Ovary (tissue), 9 donors: ENCODE measurements around the gene MED15. TPM values are rescaled to one million over a fixed set of nuclear protein-coding genes. Genes with fewer than 3 reads are reported as not detected.

Experiments
- DNase-seq, 5 donors: peaks; one replicate each; pipeline ENCODE4 v3.0.0-alpha.2; 2019 to 2020
- H3K27ac ChIP-seq, 2 donors: fragments of 200-600 bp; one replicate each; pipeline versions ENCODE4 v1.5.1 to v1.8.0; 2019 to 2022
- H3K27me3 ChIP-seq: fragments of 200-600 bp; one replicate; pipeline ENCODE4 v1.8.0; 2022
- H3K36me3 ChIP-seq: fragments of 200-600 bp; sonication (generic); one replicate; pipeline ENCODE4 v1.5.1; 2019
- H3K4me1 ChIP-seq: one replicate; pipeline ENCODE4 v1.8.1; 2013; ENCODE audit warnings: mild to moderate bottlenecking, moderate library complexity; ENCODE audit not compliant: insufficient read depth
- H3K4me3 ChIP-seq: fragments of 200-600 bp; sonication (generic); one replicate; pipeline ENCODE4 v1.5.1; 2017
- H3K9me3 ChIP-seq, 2 donors: fragments of 200-600 bp in 1 of 2; sonication (generic) in 1 of 2; one replicate each; pipeline versions ENCODE4 v1.5.1 to v1.8.1; 2013 to 2019; ENCODE audit warnings: mild to moderate bottlenecking in 1 of 2, moderate library complexity in 1 of 2
- EP300 ChIP-seq: sonication (generic); formaldehyde crosslinking; IDR thresholded peaks from one replicate; pipeline ENCODE4 v1.6.1; 2017; ENCODE audit warnings: antibody characterized with exemption
- POLR2A ChIP-seq: fragments of 450-650 bp; IDR thresholded peaks from one replicate; pipeline ENCODE4 v1.6.1; 2017; ENCODE audit warnings: antibody characterized with exemption, mild to moderate bottlenecking, moderate library complexity
- WGBS, 3 donors: extraction: QIAGEN DNeasy Blood & Tissue Kit in 1 of 3; methylation state at CpG; one replicate each; pipeline versions ENCODE4 v1.1.5 to v1.1.7; 2013 to 2017; 5-methylcytosine and 5-hydroxymethylcytosine counted together
- intact Hi-C, 4 donors: fragments of 100-400 bp; cut with DNase I; formaldehyde crosslinking; loops; one replicate each; pipeline versions ENCODE4 v1.11.0 to v1.15.1; 2022 to 2023
- polyA plus RNA-seq, 2 donors: library from polyadenylated mRNA; stranded (reverse); fragments of 200-250 nt in 1 of 2; fragments of 350-450 nt in 1 of 2; fragmentation: Illumina TruSeq in 1 of 2; extraction: RNeasy Lipid Tissue Mini Kit (QIAGEN cat#74804) in 1 of 2; gene quantifications; one replicate each; pipeline ENCODE4 v1.2.3, GENCODE V29; 2013 to 2014
- total RNA-seq, 7 donors: library from RNA; depleted of rRNA in 2 of 7; stranded (reverse); fragments of >200 nt in 2 of 7; fragmentation: NEBNext Ultra II Directional in 3 of 7; extraction: Animal tissue kit (Norgen Biotek cat#: 25700) in 3 of 7; gene quantifications; one replicate each; pipeline versions ENCODE4 v1.1.0 to v1.2.4, GENCODE V29; 2016 to 2023
- TF ChIP-seq, protein P1 (sequence below), 3 donors: fragments of 450-650 bp in 2 of 3; fragments of 200-600 bp in 1 of 3; IDR thresholded peaks; one replicate each; pipeline versions ENCODE4 v1.5.1 to v1.8.0; 2016 to 2022; ENCODE audit warnings: antibody characterized with exemption in 3 of 3, mild to moderate bottlenecking in 1 of 3
- donor health status: DM: no; HTN: no; CAD: no; lungs with moderate emphysema.
- donor health status: DM: no; HTN: no; CAD: no.
- donor health status: Bipolar disorder and iron deficiency.
- donor health status: DM: yes; HTN: yes; CAD: no.
- donor health status: DM: no; HTN: no; CAD: no.
- donor health status: DM: yes; HTN: yes; CAD: no.

The MED15 gene
- total and polyA plus RNA-seq, 9 donors = 21.9 to 79.3 (median 68.3) TPM

DNA sequence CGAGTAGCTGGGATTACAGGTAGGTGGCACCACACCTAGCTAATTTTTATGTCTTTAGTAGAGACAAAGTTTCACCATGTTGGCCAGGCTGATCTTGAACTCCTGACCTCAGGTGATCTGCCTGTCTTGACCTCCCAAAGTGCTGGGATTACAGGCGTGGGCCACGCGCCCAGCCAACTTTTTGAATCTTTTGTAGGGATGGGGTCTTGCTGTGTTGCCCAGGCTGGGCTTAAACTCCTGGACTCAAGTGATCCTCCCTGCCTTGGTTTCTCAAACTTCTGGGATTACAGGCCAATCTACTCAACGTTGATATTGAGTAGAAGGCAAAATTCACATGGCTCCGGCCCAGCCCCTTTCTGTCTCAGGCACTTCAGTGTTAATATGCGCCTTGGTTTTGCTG is 93.9 kb downstream of the MED15 start:
- TF ChIP-seq, protein P1, sequence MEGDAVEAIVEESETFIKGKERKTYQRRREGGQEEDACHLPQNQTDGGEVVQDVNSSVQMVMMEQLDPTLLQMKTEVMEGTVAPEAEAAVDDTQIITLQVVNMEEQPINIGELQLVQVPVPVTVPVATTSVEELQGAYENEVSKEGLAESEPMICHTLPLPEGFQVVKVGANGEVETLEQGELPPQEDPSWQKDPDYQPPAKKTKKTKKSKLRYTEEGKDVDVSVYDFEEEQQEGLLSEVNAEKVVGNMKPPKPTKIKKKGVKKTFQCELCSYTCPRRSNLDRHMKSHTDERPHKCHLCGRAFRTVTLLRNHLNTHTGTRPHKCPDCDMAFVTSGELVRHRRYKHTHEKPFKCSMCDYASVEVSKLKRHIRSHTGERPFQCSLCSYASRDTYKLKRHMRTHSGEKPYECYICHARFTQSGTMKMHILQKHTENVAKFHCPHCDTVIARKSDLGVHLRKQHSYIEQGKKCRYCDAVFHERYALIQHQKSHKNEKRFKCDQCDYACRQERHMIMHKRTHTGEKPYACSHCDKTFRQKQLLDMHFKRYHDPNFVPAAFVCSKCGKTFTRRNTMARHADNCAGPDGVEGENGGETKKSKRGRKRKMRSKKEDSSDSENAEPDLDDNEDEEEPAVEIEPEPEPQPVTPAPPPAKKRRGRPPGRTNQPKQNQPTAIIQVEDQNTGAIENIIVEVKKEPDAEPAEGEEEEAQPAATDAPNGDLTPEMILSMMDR (IDR thresholded peaks at IDR 0.05) = no peak
- WGBS, 3 donors = 80 to 88% (median 86%) methylated on average over 7 of the region's 7 CpGs
- no peak for DNase-seq
- no peaks in the 10 kb centered on the region for H3K36me3 ChIP-seq
- no peaks in the 10 kb centered on the region for H3K9me3 ChIP-seq
- no peaks in the 10 kb centered on the region for H3K4me1 ChIP-seq
- no peak overlapping the region for H3K27ac ChIP-seq
- no peaks in the 10 kb centered on the region for H3K27me3 ChIP-seq
- intact Hi-C loops = no loop called here
- H3K4me3 ChIP-seq = no peak overlapping the region

DNA sequence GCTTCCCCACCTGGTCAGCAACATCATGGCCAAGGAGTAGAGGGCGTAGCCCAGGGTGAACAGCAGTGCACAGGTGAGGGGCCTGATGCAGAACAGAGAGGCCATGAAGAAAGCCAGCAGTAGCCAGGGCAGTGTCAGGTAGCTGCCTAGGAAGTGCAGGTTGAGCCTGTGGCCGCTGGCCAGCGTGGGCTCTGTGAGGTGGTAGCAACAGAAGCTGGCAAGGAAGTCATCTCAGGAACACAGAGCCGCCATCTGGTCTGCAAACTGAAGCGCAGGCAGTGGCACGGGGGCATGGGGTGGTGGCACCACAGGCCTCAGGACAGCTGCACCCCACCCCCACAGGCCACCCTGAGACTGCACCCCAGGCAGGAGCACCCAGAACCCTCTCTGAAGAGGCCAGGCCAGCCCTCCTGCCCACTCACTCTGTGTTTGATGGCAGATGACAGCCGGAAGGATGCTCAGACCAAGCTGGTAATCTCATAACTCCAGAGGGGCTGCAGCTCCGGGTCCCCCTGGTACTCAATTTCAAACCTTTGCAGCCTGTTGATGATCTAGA is 95.3 kb downstream of the MED15 start:
- intact Hi-C loops = no loop called here
- TF ChIP-seq EP300 (no peak), POLR2A (no peak)
- TF ChIP-seq, protein P1 (IDR thresholded peaks at IDR 0.05) = no peak
- Histone ChIP-seq H3K4me3 (no peak overlapping the region), H3K36me3 (no peaks in the 10 kb centered on the region), H3K27ac (no peak overlapping the region), H3K4me1 (no peaks in the 10 kb centered on the region), H3K27me3 (no peaks in the 10 kb centered on the region), H3K9me3 (no peaks in the 10 kb centered on the region)
- 88 to 93% (median 89%) methylated on average over 7 to 8 of the region's 8 CpGs for WGBS, 3 donors
- no peak for DNase-seq

DNA sequence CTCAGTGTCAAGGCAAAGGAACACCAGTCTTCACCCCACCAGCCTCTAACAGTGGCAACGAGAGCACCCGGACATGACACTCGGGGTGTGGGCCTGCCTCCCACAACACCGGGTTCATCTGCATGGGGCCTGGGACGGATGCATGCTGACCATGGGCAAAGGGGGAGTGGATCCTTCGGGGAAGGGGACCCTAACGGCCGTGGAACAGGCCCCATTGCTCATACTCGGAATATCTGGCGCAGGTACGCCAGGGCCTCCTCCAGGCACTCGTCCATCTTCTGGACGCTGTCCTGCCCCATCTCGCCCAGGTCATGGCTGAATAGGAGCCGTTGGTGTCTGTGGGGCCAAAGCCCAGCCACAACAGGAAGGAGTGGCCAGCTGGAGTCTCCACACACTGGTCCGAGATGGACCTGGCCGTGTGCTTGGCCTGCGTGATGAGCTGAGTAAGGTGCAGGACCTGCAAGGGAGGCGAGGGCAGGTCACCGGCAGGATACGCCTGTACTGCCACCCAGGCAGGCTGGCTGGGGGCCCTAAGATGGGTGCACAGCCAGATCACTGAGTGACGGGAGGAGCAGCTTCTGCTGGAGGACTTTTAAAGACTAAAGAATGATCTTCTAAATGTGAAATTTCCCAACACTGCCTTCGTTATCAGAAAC is 96.8 kb downstream of the MED15 start:
- intact Hi-C loops = no loop called here
- H3K27me3 ChIP-seq = no peaks in the 10 kb centered on the region

DNA sequence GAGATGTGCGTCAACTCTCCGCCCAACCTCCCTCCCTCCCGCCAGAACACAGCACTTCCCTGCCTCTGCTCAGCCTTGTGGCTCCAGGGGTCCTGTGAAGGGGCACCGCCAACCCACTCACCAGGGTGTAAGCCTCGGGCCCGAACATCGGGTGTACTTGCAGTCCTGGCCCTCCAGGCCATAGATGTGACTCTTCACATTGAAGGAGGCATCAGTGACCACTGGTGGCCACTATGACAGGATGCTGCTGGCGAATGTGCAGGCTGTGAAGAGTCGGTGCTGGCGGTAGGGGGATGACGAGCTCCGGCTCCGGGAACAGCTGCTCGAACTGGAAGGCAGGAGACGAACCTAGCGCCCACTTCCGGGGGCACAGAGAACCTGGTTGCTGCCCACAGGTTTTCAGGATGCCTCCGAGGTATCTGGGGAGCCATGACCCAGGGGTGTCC is 97.4 kb downstream of the MED15 start:
- no peaks in the 10 kb centered on the region for H3K27me3 ChIP-seq
- TF ChIP-seq EP300 (no peak), POLR2A (no peak)
- TF ChIP-seq, protein P1 (IDR thresholded peaks at IDR 0.05) = no peak
- H3K4me3 ChIP-seq = no peak overlapping the region

More for the DNA sequence above, 96.8 kb downstream of the MED15 start:
- Histone ChIP-seq H3K9me3 (no peaks in the 10 kb centered on the region), H3K27ac (no peak overlapping the region), H3K4me1 (no peaks in the 10 kb centered on the region), H3K36me3 (no peaks in the 10 kb centered on the region), H3K4me3 (no peak overlapping the region)
- no peak for TF ChIP-seq EP300
- TF ChIP-seq POLR2A = no peak
- TF ChIP-seq, protein P1 (IDR thresholded peaks at IDR 0.05) = no peak
- no peak for DNase-seq
- 69 to 76% (median 76%) methylated on average over 22 to 23 of the region's 23 CpGs for WGBS, 3 donors

More for the DNA sequence above, 97.4 kb downstream of the MED15 start:
- DNase-seq = no peak
- WGBS, 3 donors = 83 to 89% (median 86%) methylated on average over 18 of the region's 18 CpGs
- Histone ChIP-seq H3K36me3 (no peaks in the 10 kb centered on the region), H3K27ac (no peak overlapping the region), H3K9me3 (no peaks in the 10 kb centered on the region), H3K4me1 (no peaks in the 10 kb centered on the region)
- intact Hi-C loops = no loop called here
